Activated naive CD8-positive, alpha-beta T cell treated with anti-CD3 and anti-CD28 coated beads, Interleukin-2, amount 50 U/mL, for 24 hours (primary cell): ENCODE data around the gene SLC5A5.

Source experiments
- ATAC-seq: fragments of 150-1000 bp; cut with Tn5 transposase; one replicate; pipeline ENCODE4 v1.10.0; 2021
- DNase-seq: peaks from one replicate; pipeline ENCODE4 v3.0.0; 2021
- H3K27ac Mint-ChIP-seq: one replicate; pipeline ENCODE4 v1.8.0; 2021; ENCODE audit warnings: mild to moderate bottlenecking, mixed read lengths
- H3K27me3 Mint-ChIP-seq: one replicate; pipeline ENCODE4 v1.8.0; 2021; ENCODE audit warnings: mixed read lengths
- H3K36me3 Mint-ChIP-seq: one replicate; pipeline ENCODE4 v1.8.0; 2021; ENCODE audit warnings: low read depth, mixed read lengths
- H3K4me1 Mint-ChIP-seq: one replicate; pipeline ENCODE4 v1.8.0; 2021; ENCODE audit warnings: mixed read lengths
- H3K4me3 Mint-ChIP-seq: one replicate; pipeline ENCODE4 v1.8.0; 2021; ENCODE audit warnings: mild to moderate bottlenecking, moderate library complexity, mixed read lengths
- H3K9me3 Mint-ChIP-seq: one replicate; pipeline ENCODE4 v1.8.0; 2021; ENCODE audit warnings: mixed read lengths

The SLC5A5 gene

GRCh38 chr19:17861542-17862402 is 10.0 kb upstream of the SLC5A5 start:
- peak overlapping the region; percentile 99 for H3K4me3 Mint-ChIP-seq
- peak overlapping the region; percentile 100 for H3K27ac Mint-ChIP-seq
- no peaks in the 10 kb centered on the region for H3K9me3 Mint-ChIP-seq
- H3K27me3 Mint-ChIP-seq: peaks cover 4% of the 10 kb centered on the region
- peaks cover 43% of the 10 kb centered on the region for H3K4me1 Mint-ChIP-seq
- no peak for ATAC-seq
- no peak for DNase-seq
- peaks cover 53% of the 10 kb centered on the region for H3K36me3 Mint-ChIP-seq

GRCh38 chr19:17862711-17863519 is 8.8 kb upstream of the SLC5A5 start:
- Mint-ChIP-seq H3K27me3 (peaks cover 4% of the 10 kb centered on the region), H3K4me3 (peak overlapping the region; percentile 99), H3K27ac (peak overlapping the region; percentile 100), H3K4me1 (peaks cover 43% of the 10 kb centered on the region), H3K9me3 (no peaks in the 10 kb centered on the region), H3K36me3 (peaks cover 53% of the 10 kb centered on the region)
- DNase-seq (no peak), ATAC-seq (no peak)

GRCh38 chr19:17863520-17864182 is 8.1 kb upstream of the SLC5A5 start:
- H3K36me3 Mint-ChIP-seq: peaks cover 53% of the 10 kb centered on the region
- H3K27me3 Mint-ChIP-seq: peaks cover 4% of the 10 kb centered on the region

GRCh38 chr19:17865364-17866311 is 6.1 kb upstream of the SLC5A5 start:
- H3K9me3 Mint-ChIP-seq: no peaks in the 10 kb centered on the region
- peaks cover 41% of the 10 kb centered on the region for H3K36me3 Mint-ChIP-seq
- H3K4me3 Mint-ChIP-seq: peak overlapping the region; percentile 18
- H3K4me1 Mint-ChIP-seq: peaks cover 29% of the 10 kb centered on the region
- H3K27me3 Mint-ChIP-seq: no peaks in the 10 kb centered on the region
- peak; percentile 33 for ATAC-seq
- H3K27ac Mint-ChIP-seq: peak overlapping the region; percentile 16
- no peak for DNase-seq

More at GRCh38 chr19:17863520-17864182, 8.1 kb upstream of the SLC5A5 start:
- peak overlapping the region; percentile 17 for H3K4me3 Mint-ChIP-seq
- H3K9me3 Mint-ChIP-seq: no peaks in the 10 kb centered on the region
- no peak for DNase-seq
- ATAC-seq: no peak
- H3K4me1 Mint-ChIP-seq: peaks cover 41% of the 10 kb centered on the region
- H3K27ac Mint-ChIP-seq: peak overlapping the region; percentile 80

GRCh38 chr19:17866312-17866963 is 5.3 kb upstream of the SLC5A5 start:
- DNase-seq: no peak
- Mint-ChIP-seq H3K27ac (peak overlapping the region; percentile 42), H3K4me1 (peaks cover 24% of the 10 kb centered on the region), H3K4me3 (no peak overlapping the region), H3K27me3 (no peaks in the 10 kb centered on the region), H3K9me3 (no peaks in the 10 kb centered on the region), H3K36me3 (peaks cover 33% of the 10 kb centered on the region)
- ATAC-seq: no peak

GRCh38 chr19:17866964-17867486 is 4.7 kb upstream of the SLC5A5 start:
- H3K36me3 Mint-ChIP-seq: peaks cover 27% of the 10 kb centered on the region
- H3K27ac Mint-ChIP-seq: no peak overlapping the region
- ATAC-seq (no peak), DNase-seq (no peak)
- H3K4me1 Mint-ChIP-seq: peaks cover 21% of the 10 kb centered on the region
- H3K27me3 Mint-ChIP-seq: no peaks in the 10 kb centered on the region
- H3K4me3 Mint-ChIP-seq: no peak overlapping the region
- H3K9me3 Mint-ChIP-seq: no peaks in the 10 kb centered on the region

GRCh38 chr19:17868669-17869068 is 3.1 kb upstream of the SLC5A5 start:
- DNase-seq (no peak), ATAC-seq (no peak)
- H3K4me1 Mint-ChIP-seq: peaks cover 16% of the 10 kb centered on the region
- H3K27ac Mint-ChIP-seq: peak overlapping the region; percentile 27
- H3K36me3 Mint-ChIP-seq: peaks cover 12% of the 10 kb centered on the region
- H3K9me3 Mint-ChIP-seq: no peaks in the 10 kb centered on the region
- no peaks in the 10 kb centered on the region for H3K27me3 Mint-ChIP-seq
- no peak overlapping the region for H3K4me3 Mint-ChIP-seq

GRCh38 chr19:17869114-17869608 is 2.6 kb upstream of the SLC5A5 start:
- Mint-ChIP-seq H3K27me3 (no peaks in the 10 kb centered on the region), H3K27ac (no peak overlapping the region), H3K9me3 (no peaks in the 10 kb centered on the region), H3K36me3 (peaks cover 8% of the 10 kb centered on the region), H3K4me1 (peaks cover 14% of the 10 kb centered on the region), H3K4me3 (no peak overlapping the region)
- ATAC-seq (no peak), DNase-seq (no peak)

- Mint-ChIP-seq H3K27me3 (no peaks in the 10 kb centered on the region), H3K4me3 (peak overlapping the region; percentile 80), H3K9me3 (no peaks in the 10 kb centered on the region), H3K36me3 (no peaks in the 10 kb centered on the region), H3K27ac (no peak overlapping the region), H3K4me1 (peaks cover 14% of the 10 kb centered on the region)
- DNase-seq (no peak), ATAC-seq (no peak)
Measured at GRCh38 chr19:17871032-17871877, 490 bp upstream of the SLC5A5 start.

- H3K36me3 Mint-ChIP-seq: no peaks in the 10 kb centered on the region
- no peaks in the 10 kb centered on the region for H3K27me3 Mint-ChIP-seq
- no peaks in the 10 kb centered on the region for H3K9me3 Mint-ChIP-seq
- ATAC-seq (peak; percentile 61), DNase-seq (peak; percentile 64)
- H3K4me1 Mint-ChIP-seq: peaks cover 14% of the 10 kb centered on the region
- peak overlapping the region; percentile 80 for H3K4me3 Mint-ChIP-seq
- no peak overlapping the region for H3K27ac Mint-ChIP-seq
Measured at GRCh38 chr19:17872251-17873001, 681 bp downstream of the SLC5A5 start.

- no peaks in the 10 kb centered on the region for H3K27me3 Mint-ChIP-seq
- peak; percentile 76 for DNase-seq
- no peak overlapping the region for H3K27ac Mint-ChIP-seq
- ATAC-seq: peak; percentile 71
- peak overlapping the region; percentile 51 for H3K4me3 Mint-ChIP-seq
- no peaks in the 10 kb centered on the region for H3K36me3 Mint-ChIP-seq
- H3K4me1 Mint-ChIP-seq: peaks cover 14% of the 10 kb centered on the region
- no peaks in the 10 kb centered on the region for H3K9me3 Mint-ChIP-seq
Measured at GRCh38 chr19:17873786-17874757, 2.3 kb downstream of the SLC5A5 start.
